ENCODE data around the gene KRTAP10-6. TPM values are rescaled to one million over a fixed set of nuclear protein-coding genes. Genes with fewer than 3 reads are reported as not detected.
"Not testable (repeated sequence)": the region's sequence is repeated elsewhere in the genome, so short reads cannot be mapped to it uniquely, and the experiment has no call there.

KRTAP10-6 gene
- total RNA-seq, 1 experiment from 2014 or later: not detected

DNA sequence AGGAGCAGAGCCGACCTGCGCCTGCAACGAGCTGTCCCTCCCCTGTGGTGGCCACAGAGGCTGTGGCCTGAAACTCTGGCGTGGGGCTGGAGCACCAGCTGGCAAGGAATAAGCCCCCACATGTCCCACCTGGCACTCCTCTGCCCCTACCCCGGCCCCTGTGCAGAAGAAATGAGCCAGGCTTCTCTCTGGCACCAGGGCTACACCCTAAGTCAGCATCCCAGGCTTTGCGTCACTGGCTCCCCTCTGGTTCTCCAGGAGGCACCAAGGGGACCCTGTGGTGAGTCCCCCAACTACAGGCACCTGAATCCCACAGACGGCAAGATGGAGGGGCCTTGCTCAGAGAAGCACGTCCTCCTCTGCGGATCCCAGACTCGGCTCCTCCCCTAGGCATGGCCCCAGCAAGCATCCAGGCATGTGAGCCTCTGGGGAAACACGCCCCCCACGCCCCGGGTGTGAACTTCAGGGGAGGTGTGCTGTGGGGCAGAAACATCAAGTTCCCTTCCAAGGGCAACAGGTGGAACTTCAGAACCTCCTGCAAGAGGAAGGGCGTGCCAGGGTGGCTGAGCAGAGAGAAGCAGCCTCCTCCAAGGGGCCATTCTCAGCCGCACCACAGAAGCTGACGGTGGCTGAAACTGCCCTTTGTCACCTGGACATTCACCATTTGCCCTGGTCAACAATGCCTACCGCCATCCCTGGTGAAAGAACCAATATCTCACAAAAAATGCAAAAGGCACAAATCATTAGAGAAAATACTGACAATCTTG is 11.0 kb upstream of the KRTAP10-6 start:
- no peak for DNase-seq (ENCODE audit: low read depth, low spot score)
- in situ Hi-C loops (cut with HindIII; ENCODE audit: low pct_unique_long_range_greater_than_20kb, low sequenced_read_pairs): no loop called here

GRCh38 chr21:44602463-44602850 is 10.2 kb upstream of the KRTAP10-6 start:
- DNase-seq (ENCODE audit: low read depth, low spot score): no peak
- in situ Hi-C loops (cut with HindIII; ENCODE audit: low pct_unique_long_range_greater_than_20kb, low sequenced_read_pairs): no loop called here

DNA sequence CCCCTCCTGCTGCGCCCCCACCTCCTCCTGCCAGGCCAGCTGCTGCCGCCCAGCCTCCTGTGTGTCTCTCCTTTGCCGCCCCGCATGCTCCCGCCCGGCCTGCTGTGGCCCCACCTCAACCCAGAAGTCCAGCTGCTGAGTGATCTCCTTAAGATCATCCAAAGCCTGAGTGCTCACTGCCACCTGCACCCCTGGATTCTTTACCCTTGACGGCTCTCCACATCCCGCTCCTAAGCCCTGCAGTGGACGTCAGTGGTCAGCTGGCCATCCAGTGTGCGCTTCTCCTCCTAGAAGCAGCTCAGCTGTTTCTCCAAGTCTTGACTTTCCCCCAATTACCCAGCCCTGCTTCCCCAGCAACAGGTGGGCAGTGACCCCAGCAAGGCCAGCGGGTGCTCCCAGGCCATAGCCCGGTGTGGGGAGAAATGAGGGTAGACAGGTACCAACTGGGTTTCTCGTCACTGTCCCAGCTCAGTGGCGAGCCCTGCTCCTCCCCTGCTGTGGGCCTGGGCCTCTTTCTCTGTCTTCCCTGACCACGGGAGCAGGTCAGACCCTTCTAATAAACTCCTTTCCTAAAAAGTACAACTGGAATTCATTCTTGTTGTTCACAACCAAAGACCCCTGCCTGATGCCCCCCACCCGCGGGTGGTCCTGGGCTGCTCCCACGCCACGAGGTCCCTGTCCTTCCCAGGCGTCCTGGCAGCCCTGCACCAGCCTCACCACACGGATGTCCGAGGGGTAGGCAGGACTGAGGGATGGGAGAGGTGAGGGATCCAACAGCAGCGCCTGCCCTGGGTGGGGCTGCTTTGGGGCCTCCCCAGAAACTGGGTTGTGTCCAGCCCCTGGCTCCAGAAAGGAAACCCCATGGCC is 9.5 kb upstream of the KRTAP10-6 start:
- DNase-seq (ENCODE audit: low read depth, low spot score): no peak
- in situ Hi-C loops (cut with HindIII; ENCODE audit: low pct_unique_long_range_greater_than_20kb, low sequenced_read_pairs): no loop called here

DNA sequence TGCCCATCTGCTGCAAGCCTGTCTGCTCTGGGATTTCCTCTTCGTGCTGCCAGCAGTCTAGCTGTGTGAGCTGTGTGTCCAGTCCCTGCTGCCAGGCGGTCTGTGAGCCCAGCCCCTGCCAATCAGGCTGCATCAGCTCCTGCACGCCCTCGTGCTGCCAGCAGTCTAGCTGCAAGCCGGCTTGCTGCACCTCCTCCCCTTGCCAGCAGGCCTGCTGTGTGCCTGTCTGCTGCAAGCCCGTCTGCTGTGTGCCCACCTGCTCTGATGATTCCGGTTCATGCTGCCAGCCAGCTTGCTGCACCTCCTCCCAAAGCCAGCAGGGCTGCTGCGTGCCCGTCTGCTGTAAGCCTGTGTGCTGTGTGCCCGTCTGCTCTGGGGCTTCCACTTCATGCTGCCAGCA is 8.8 kb upstream of the KRTAP10-6 start:
- in situ Hi-C loops (cut with HindIII; ENCODE audit: low pct_unique_long_range_greater_than_20kb, low sequenced_read_pairs): not testable (repeated sequence)
- DNase-seq (ENCODE audit: low read depth, low spot score): peak; percentile 11

GRCh38 chr21:44600118-44600978 is 8.0 kb upstream of the KRTAP10-6 start, which contains the start of gene KRTAP10-7:
KRTAP10-7 (plus strand) TSS chr21:44600597; CDS start chr21:44600622, 25 bp downstream.
- DNase-seq (ENCODE audit: low read depth, low spot score); in situ Hi-C loops (cut with HindIII; ENCODE audit: low pct_unique_long_range_greater_than_20kb, low sequenced_read_pairs): not testable (repeated sequence)

DNA sequence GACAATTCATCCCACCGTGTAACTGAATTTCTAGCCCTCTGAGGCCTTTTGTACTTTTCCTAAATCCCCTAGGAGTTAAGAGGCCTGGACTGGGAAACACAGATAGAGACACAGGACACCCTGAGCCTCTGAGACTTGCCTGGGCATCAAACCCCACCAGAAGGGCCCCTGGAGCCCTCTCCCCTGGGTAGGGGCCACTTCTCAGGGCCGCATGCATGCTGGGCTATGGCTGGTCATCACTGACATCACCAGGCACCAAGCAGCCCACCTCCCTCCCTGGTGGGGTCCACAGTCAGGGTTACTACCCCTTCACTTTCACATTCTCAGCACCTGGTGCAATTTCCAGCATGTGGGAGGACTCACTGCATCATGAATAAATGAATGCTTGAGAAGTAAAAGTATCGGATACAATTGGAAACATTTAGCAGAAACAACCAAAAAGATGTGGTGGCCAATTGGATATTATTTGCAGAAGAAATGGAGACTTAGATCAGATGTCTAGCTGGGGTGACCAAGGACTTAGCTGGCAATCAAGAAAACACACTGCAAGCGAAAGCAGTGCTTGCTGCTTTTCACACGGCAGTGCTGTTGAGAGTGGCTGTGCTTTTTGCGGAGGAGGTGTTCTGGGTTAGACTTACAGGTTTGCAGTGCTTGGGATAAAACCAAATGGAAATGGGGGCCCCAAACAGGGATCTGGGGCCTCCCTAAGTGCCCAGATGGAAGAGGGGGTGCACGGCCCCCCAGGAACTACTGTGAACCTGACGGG is 7.1 kb upstream of the KRTAP10-6 start:
- in situ Hi-C loops (cut with HindIII; ENCODE audit: low pct_unique_long_range_greater_than_20kb, low sequenced_read_pairs): no loop called here
- no peak for DNase-seq (ENCODE audit: low read depth, low spot score)

DNA sequence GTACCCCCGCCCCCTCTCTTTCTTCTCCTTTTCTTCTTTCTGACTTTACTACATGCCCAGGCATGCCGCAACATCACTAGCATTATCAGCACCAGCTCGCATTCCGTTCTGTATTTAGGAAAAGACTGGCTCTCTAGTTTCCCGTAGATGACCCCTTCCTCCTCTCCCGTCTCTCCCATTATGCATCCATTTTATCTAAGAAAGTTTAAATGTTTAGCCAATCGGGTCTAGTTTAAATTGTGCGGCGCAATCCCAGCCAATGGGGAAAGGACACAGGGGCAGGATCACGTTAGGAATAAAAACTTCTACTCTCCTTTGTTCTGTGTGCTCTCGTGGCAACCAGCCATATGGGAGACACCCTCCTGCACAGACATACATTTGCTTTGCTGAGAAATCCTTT is 5.8 kb upstream of the KRTAP10-6 start:
- in situ Hi-C loops (cut with HindIII; ENCODE audit: low pct_unique_long_range_greater_than_20kb, low sequenced_read_pairs): no loop called here
- DNase-seq (ENCODE audit: low read depth, low spot score): no peak

DNA sequence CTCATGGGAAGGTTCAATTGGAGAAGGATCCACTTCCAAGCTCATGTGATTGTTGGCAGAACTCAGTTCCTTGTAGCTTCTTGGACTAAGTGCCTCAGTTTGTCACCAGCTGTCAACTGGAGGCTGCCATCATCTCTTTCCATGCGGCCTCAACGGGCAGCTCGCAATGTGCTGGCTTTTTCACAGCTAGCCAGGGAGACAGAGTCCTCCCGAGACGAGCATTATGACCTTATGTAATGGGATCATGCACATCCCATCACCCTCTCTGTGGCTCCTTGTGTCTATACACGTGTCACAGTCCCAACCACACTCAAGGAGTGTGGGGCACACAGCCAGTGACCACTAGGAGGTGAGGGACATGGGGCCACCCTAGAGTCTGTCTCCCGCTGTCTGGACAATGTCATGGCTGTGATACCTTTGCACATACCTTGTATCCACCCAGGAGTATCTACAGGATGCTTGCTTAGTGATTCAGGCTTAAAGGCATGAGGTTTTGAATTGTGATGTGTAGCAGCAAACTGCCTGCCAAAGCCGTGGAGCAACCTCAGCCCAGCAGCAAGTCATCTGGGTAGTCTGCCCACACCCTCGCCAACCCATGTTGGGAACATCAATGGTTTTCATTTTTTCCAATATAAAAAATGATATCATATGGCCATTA is 3.9 kb upstream of the KRTAP10-6 start:
- in situ Hi-C loops (cut with HindIII; ENCODE audit: low pct_unique_long_range_greater_than_20kb, low sequenced_read_pairs): no loop called here
- no peak for DNase-seq (ENCODE audit: low read depth, low spot score)

- in situ Hi-C loops (cut with HindIII; ENCODE audit: low pct_unique_long_range_greater_than_20kb, low sequenced_read_pairs): no loop called here
- DNase-seq (ENCODE audit: low read depth, low spot score): no peak
These were observed 3.2 kb upstream of the KRTAP10-6 start for GRCh38 chr21:44595524-44595923.

DNA sequence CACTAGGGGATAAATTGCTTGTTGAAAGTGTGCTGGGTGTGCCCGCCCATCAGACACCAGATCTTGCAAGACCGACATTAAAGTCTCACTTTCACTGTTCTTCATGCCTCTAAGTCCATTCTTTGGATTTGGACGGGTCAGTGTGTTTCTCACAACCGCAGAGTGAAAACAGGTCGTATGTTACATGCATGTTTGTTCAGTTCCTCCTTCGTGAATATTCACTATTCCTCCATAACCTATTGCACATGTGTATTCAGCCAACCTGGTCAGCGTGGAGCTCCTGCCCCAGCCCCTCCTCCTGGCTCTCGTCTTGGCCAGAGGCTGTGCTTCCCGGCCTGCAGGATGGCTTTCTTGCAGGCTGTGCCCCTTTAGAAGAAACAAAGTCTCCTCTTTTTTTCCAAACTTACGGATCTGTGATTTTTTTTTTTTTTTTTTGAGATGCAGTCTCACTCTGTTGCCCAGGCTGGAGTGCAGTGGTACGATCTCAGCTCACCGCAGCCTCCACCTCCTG is 2.2 kb upstream of the KRTAP10-6 start:
- in situ Hi-C loops (cut with HindIII; ENCODE audit: low pct_unique_long_range_greater_than_20kb, low sequenced_read_pairs): no loop called here
- DNase-seq (ENCODE audit: low read depth, low spot score): no peak

GRCh38 chr21:44593598-44594405 is 1.5 kb upstream of the KRTAP10-6 start:
- in situ Hi-C loops (cut with HindIII; ENCODE audit: low pct_unique_long_range_greater_than_20kb, low sequenced_read_pairs): no loop called here
- DNase-seq (ENCODE audit: low read depth, low spot score): no peak

DNA sequence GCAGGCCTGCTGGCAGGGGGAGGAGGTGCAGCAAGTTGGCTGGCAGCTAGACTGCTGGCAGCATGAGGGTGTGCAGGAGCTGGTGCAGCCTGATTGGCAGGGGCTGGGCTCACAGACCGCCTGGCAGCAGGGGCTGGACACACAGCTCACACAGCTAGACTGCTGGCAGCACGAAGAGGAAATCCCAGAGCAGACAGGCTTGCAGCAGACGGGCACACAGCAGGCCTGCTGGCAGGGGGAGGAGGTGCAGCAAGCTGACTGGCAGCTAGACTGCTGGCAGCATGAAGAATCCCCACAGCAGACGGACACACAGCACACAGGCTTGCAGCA is 539 bp downstream of the KRTAP10-6 start:
- DNase-seq (ENCODE audit: low read depth, low spot score); in situ Hi-C loops (cut with HindIII; ENCODE audit: low pct_unique_long_range_greater_than_20kb, low sequenced_read_pairs): not testable (repeated sequence)

DNA sequence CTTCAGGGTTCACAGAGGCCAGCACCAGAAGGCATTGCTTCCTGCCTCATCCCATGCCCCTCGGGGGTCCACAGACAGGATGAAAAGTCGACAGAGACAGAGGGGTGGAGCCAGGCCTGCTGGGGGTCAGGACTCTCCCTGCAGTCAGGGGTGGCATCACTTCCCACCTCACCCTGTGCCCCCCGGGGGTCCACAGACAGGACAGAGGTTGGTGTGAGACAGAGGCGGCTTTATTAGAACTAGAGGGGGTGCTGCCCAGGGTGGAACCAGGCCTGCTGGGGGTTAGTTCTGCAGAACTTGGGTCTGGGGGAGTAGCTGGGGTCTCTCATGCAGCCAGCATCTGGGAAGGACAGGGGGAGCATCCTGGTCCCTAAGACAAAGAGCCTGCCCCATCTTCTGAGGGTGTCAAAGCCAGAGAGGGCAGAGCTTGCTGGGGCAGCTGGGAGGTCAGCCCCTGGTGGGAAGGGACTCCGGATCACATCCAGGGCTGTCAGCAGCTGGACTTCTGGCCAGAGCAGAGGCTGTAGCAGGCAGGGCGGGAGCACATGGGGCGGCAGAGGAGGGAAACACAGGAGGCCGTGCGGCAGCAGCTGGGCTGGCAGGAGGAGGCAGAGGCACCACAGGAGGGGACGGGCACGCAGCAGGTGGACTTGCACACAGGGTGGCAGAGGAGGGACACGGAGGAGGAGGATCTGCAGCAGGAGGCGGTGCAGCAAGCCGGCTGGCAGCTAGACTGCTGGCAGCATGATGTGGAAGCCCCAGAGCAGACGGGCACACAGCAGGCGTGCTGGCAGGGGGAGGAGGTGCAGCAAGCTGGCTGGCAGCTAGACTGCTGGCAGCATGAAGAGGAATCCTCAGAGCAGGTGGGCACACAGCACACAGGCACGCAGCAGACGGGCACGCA is 1.2 kb downstream of the KRTAP10-6 start:
- in situ Hi-C loops (cut with HindIII; ENCODE audit: low pct_unique_long_range_greater_than_20kb, low sequenced_read_pairs); DNase-seq (ENCODE audit: low read depth, low spot score): not testable (repeated sequence)

DNA sequence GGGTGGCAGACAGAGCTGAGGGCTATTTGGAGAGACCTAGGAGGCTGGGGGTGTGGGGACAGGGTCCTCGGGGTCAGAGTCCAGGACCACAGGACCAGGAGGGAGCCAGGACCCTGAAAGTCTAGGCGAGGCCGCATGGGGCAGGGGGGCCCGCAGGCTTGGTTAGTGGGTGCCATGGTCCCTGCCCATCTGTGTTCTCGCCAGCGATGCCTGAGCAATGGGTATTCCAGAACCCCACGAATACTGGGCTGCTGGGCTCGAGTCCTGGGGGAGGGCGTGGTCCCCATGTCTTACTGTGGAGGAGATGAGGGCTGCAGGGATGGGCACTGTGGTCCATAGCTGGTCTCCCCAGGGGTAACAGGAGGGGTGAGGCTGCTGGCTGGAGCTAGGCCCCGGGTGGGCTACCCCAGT is 2.0 kb downstream of the KRTAP10-6 start:
- in situ Hi-C loops (cut with HindIII; ENCODE audit: low pct_unique_long_range_greater_than_20kb, low sequenced_read_pairs): no loop called here
- DNase-seq (ENCODE audit: low read depth, low spot score): no peak

All from SK-MEL-5 (cell line).